H9 (cell line): Measurements from ENCODE around the gene SH2D2A. TPM values are rescaled to one million over a fixed set of nuclear protein-coding genes. Genes with fewer than 3 reads are reported as not detected.
A peak's percentile ranks its signal among the peaks of the same experiment; 100 is the strongest.

Experiments used
- DNase-seq: peaks from one replicate; pipeline ENCODE4 v3.0.0-alpha.2; 2017
- H2AFZ ChIP-seq: one replicate; pipeline ENCODE4 v1.6.1; 2013; ENCODE audit warnings: mild to moderate bottlenecking, low read length, control low read depth, moderate library complexity
- H2AK5ac ChIP-seq: 2 replicates; pipeline ENCODE4 v1.6.1; 2013; ENCODE audit warnings: low read length, control low read depth, mixed read lengths; ENCODE audit not compliant: insufficient read length
- H2BK120ac ChIP-seq: one replicate; pipeline ENCODE4 v1.6.1; 2013; ENCODE audit warnings: low read depth, mild to moderate bottlenecking, low read length, control low read depth, inconsistent platforms; ENCODE audit not compliant: poor library complexity, severe bottlenecking
- H2BK12ac ChIP-seq: 2 replicates; pipeline ENCODE4 v1.6.1; 2013; ENCODE audit warnings: low read length, control low read depth, mixed read lengths, low read depth; ENCODE audit not compliant: insufficient read length
- H2BK15ac ChIP-seq: 2 replicates; pipeline ENCODE4 v1.6.1; 2013; ENCODE audit warnings: low read depth, low read length, control low read depth
- H2BK20ac ChIP-seq: one replicate; pipeline ENCODE4 v1.6.1; 2013; ENCODE audit warnings: low read depth, mild to moderate bottlenecking, low read length, control low read depth, inconsistent platforms; ENCODE audit not compliant: poor library complexity, severe bottlenecking
- H2BK5ac ChIP-seq: 2 replicates; pipeline ENCODE4 v1.6.1; 2013; ENCODE audit warnings: low read length, control low read depth, mixed read lengths; ENCODE audit not compliant: insufficient read length
- H3K14ac ChIP-seq: 2 replicates; pipeline ENCODE4 v1.6.1; 2013; ENCODE audit warnings: low read length, control low read depth; ENCODE audit not compliant: insufficient read depth
- H3K18ac ChIP-seq: 2 replicates; pipeline ENCODE4 v1.6.1; 2013; ENCODE audit warnings: low read depth, mild to moderate bottlenecking, mixed read lengths, low read length, control low read depth; ENCODE audit not compliant: insufficient read length
- H3K23ac ChIP-seq: 2 replicates; pipeline ENCODE4 v1.6.1; 2013; ENCODE audit warnings: low read length, control low read depth, mixed read lengths, low read depth; ENCODE audit not compliant: insufficient read length
- H3K23me2 ChIP-seq: 2 replicates; pipeline ENCODE4 v1.6.1; 2013; ENCODE audit warnings: low read depth, mild to moderate bottlenecking, mixed read lengths, low read length, control low read depth; ENCODE audit not compliant: insufficient read length, poor library complexity, severe bottlenecking
- H3K27ac ChIP-seq: 2 replicates; pipeline ENCODE4 v1.5.1; 2013; ENCODE audit warnings: low read length, control low read depth, mixed read lengths, low read depth; ENCODE audit not compliant: insufficient read length
- H3K27me3 ChIP-seq: 2 replicates; pipeline ENCODE4 v1.6.1; 2013; ENCODE audit warnings: low read length, control low read depth, inconsistent platforms; ENCODE audit not compliant: insufficient read depth
- H3K4ac ChIP-seq: 2 replicates; pipeline ENCODE4 v1.6.1; 2013; ENCODE audit warnings: low read depth, mild to moderate bottlenecking, control low read depth, inconsistent platforms, low read length, moderate library complexity
- H3K4me1 ChIP-seq: 2 replicates; pipeline ENCODE4 v1.6.1; 2013; ENCODE audit warnings: low read length, control low read depth, inconsistent platforms; ENCODE audit not compliant: insufficient read depth
- H3K4me2 ChIP-seq: 2 replicates; pipeline ENCODE4 v1.6.1; 2013; ENCODE audit warnings: low read length, control low read depth, mixed read lengths; ENCODE audit not compliant: insufficient read length, insufficient read depth
- H3K56ac ChIP-seq: 2 replicates; pipeline ENCODE4 v1.6.1; 2013; ENCODE audit warnings: low read depth, mild to moderate bottlenecking, mixed read lengths, low read length, control low read depth; ENCODE audit not compliant: insufficient read length
- H3K79me1 ChIP-seq: 2 replicates; pipeline ENCODE4 v1.6.1; 2013; ENCODE audit warnings: low read depth, mild to moderate bottlenecking, moderate library complexity, low read length, control low read depth, inconsistent platforms; ENCODE audit not compliant: insufficient read depth, poor library complexity, severe bottlenecking
- H3K79me2 ChIP-seq: 2 replicates; pipeline ENCODE4 v1.6.1; 2013; ENCODE audit warnings: low read length, control low read depth, inconsistent platforms; ENCODE audit not compliant: insufficient read depth
- H3K9ac ChIP-seq: 2 replicates; pipeline ENCODE4 v1.6.1; 2013; ENCODE audit warnings: low read length, control low read depth, mixed read lengths; ENCODE audit not compliant: insufficient read length; ENCODE audit errors: extremely low read depth
- H3K9me3 ChIP-seq: one replicate; pipeline ENCODE4 v1.6.1; 2013; ENCODE audit warnings: low read depth, low read length, inconsistent platforms; ENCODE audit not compliant: control insufficient read depth
- H3T11ph ChIP-seq: one replicate; pipeline ENCODE4 v1.6.1; 2013; ENCODE audit warnings: mild to moderate bottlenecking, low read length, control low read depth, inconsistent platforms
- H4K20me1 ChIP-seq: one replicate; pipeline ENCODE4 v1.6.1; 2013; ENCODE audit not compliant: control insufficient read depth, insufficient read length, insufficient read depth
- H4K5ac ChIP-seq: 2 replicates; pipeline ENCODE4 v1.6.1; 2013; ENCODE audit warnings: low read depth, mild to moderate bottlenecking, mixed read lengths, low read length, control low read depth; ENCODE audit not compliant: insufficient read length
- H4K8ac ChIP-seq: replicated peaks from 2 replicates; pipeline ENCODE4 v1.6.1; 2013; ENCODE audit warnings: low read length, control low read depth, mixed read lengths, low read depth; ENCODE audit not compliant: insufficient read length
- H4K91ac ChIP-seq: 2 replicates; pipeline ENCODE4 v1.6.1; 2013; ENCODE audit warnings: low read depth, mild to moderate bottlenecking, moderate library complexity, mixed read lengths, low read length, control low read depth; ENCODE audit not compliant: insufficient read length
- H3K27ac Mint-ChIP-seq, 3 experiments: 2 replicates in 2 of 3; 3 replicates in 1 of 3; pipeline ENCODE4 v1.8.0; 2020 to 2021; ENCODE audit warnings: mixed read lengths in 3 of 3, mild to moderate bottlenecking in 1 of 3, moderate library complexity in 1 of 3
- H3K27me3 Mint-ChIP-seq: 2 replicates; pipeline ENCODE4 v1.8.0; 2021; ENCODE audit warnings: low read depth, mild to moderate bottlenecking, moderate library complexity, mixed read lengths
- H3K36me3 Mint-ChIP-seq, 3 experiments: 2 replicates in 2 of 3; 3 replicates in 1 of 3; pipeline ENCODE4 v1.8.0; 2020 to 2021; ENCODE audit warnings: low read depth in 3 of 3, mixed read lengths in 3 of 3; ENCODE audit not compliant: insufficient read depth in 1 of 3
- H3K4me1 Mint-ChIP-seq, 2 experiments: 2 replicates each; pipeline ENCODE4 v1.8.0; 2020; ENCODE audit warnings: mixed read lengths in 2 of 2
- H3K4me3 Mint-ChIP-seq, 2 experiments: 2 replicates in 1 of 2; 3 replicates in 1 of 2; pipeline ENCODE4 v1.8.0; 2020 to 2021; ENCODE audit warnings: mild to moderate bottlenecking in 2 of 2, mixed read lengths in 2 of 2, moderate library complexity in 1 of 2
- H3K9me3 Mint-ChIP-seq, 2 experiments: 2 replicates in 1 of 2; 3 replicates in 1 of 2; pipeline ENCODE4 v1.8.0; 2020; ENCODE audit warnings: mild to moderate bottlenecking in 2 of 2, mixed read lengths in 2 of 2, moderate library complexity in 1 of 2
- WGBS: extraction: QIAGEN DNeasy Blood & Tissue Kit; methylation state at CpG from one replicate; pipeline ENCODE4 v1.1.7; 2013; ENCODE audit warnings: missing lambda C conversion rate, low lambda C conversion rate, mixed read lengths; ENCODE audit not compliant: insufficient read length; ENCODE audit errors: extremely low coverage; 5-methylcytosine and 5-hydroxymethylcytosine counted together
- total RNA-seq: library from RNA; stranded (reverse); gene quantifications from 2 replicates; pipeline ENCODE4 v1.2.1, GENCODE V29; 2021
- TF ChIP-seq, protein P1 (sequence below): fragments of 200-600 bp; sonication (generic); conservative IDR thresholded peaks from 3 replicates; pipeline ENCODE4 v1.8.0; 2021; ENCODE audit warnings: antibody characterized with exemption, mild to moderate bottlenecking

The SH2D2A gene
- total RNA-seq, 1 experiment from 2014 or later = 2.0 TPM

DNA sequence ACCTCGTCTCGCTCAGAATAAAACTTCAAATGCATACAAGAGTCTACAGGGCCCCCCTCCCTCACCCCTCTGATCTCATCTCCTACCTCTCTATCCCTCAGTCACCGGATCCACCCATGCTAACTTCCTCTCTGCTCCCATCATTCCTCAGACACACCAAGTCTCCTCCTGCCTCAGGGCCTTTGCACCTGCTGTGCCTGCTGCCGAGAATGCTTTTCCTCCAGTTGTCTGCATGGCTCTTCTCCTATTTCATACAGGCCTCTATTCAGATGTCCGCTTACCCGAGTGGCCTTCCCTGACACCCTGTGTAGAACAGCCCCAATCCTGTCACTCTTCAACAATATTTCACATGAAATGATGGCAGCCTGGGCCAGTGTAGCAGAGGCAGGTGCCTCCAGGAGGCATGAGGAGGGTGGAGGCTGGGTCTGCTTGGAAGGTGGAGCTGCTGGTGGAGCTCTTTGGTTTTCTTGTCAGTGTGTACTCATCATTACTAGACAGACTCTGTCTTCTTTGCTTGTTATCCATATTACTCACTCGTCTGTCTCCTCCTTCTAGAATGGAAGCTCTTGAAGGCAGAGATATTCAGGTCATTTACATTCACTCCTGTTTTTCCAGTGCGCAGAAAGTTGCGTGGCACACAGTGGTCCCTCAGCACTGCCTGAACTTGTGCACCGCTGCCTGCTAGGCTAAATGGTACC is 4.2 kb downstream of the SH2D2A start:
- Histone ChIP-seq H3K18ac (no peak overlapping the region), H2BK5ac (no peak overlapping the region), H3K4ac (no peak overlapping the region), H4K5ac (no peak overlapping the region), H3K56ac (no peak overlapping the region), H2BK120ac (no peak overlapping the region), H3K23ac (no peak overlapping the region), H2BK15ac (no peak overlapping the region), H3T11ph (no peak overlapping the region), H3K14ac (no peak overlapping the region), H3K9me3 (no peaks in the 10 kb centered on the region), H3K27ac (no peak overlapping the region), H3K27me3 (peaks cover 11% of the 10 kb centered on the region), H3K4me1 (no peaks in the 10 kb centered on the region; the same call in 1 of the 2 replicates), H3K79me2 (no peaks in the 10 kb centered on the region), H3K9ac (no peak overlapping the region), H2AK5ac (no peak overlapping the region), H2BK20ac (no peak overlapping the region), H2BK12ac (no peak overlapping the region), H4K8ac (no peak overlapping the region), H3K23me2 (peaks cover 5% of the 10 kb centered on the region), H4K20me1 (no peaks in the 10 kb centered on the region), H4K91ac (no peak overlapping the region), H3K79me1 (no peaks in the 10 kb centered on the region), H3K4me2 (no peak overlapping the region), H2AFZ (no peak overlapping the region)
- peak overlapping the region in 1 of 2 experiments; percentile 77; a peak in 3 of 5 replicates for H3K4me3 Mint-ChIP-seq
- no peak for DNase-seq
- H3K36me3 Mint-ChIP-seq = peaks cover 0 to 7% (median 4%) of the 10 kb centered on the region in 3 experiments; a peak in 3 of 7 replicates
- H3K27me3 Mint-ChIP-seq = peaks cover 65% of the 10 kb centered on the region
- TF ChIP-seq, protein P1, sequence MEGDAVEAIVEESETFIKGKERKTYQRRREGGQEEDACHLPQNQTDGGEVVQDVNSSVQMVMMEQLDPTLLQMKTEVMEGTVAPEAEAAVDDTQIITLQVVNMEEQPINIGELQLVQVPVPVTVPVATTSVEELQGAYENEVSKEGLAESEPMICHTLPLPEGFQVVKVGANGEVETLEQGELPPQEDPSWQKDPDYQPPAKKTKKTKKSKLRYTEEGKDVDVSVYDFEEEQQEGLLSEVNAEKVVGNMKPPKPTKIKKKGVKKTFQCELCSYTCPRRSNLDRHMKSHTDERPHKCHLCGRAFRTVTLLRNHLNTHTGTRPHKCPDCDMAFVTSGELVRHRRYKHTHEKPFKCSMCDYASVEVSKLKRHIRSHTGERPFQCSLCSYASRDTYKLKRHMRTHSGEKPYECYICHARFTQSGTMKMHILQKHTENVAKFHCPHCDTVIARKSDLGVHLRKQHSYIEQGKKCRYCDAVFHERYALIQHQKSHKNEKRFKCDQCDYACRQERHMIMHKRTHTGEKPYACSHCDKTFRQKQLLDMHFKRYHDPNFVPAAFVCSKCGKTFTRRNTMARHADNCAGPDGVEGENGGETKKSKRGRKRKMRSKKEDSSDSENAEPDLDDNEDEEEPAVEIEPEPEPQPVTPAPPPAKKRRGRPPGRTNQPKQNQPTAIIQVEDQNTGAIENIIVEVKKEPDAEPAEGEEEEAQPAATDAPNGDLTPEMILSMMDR = no peak
- H3K4me1 Mint-ChIP-seq = peaks cover 22 to 43% of the 10 kb centered on the region in 2 experiments
- no peak overlapping the region for H3K27ac Mint-ChIP-seq
- WGBS = no CpG with 5 or more reads among the region's 10 CpGs
- no peaks in the 10 kb centered on the region; a peak in 1 of 5 replicates for H3K9me3 Mint-ChIP-seq
